Measurements from ENCODE around the gene FURIN.

Gene FURIN

DNA sequence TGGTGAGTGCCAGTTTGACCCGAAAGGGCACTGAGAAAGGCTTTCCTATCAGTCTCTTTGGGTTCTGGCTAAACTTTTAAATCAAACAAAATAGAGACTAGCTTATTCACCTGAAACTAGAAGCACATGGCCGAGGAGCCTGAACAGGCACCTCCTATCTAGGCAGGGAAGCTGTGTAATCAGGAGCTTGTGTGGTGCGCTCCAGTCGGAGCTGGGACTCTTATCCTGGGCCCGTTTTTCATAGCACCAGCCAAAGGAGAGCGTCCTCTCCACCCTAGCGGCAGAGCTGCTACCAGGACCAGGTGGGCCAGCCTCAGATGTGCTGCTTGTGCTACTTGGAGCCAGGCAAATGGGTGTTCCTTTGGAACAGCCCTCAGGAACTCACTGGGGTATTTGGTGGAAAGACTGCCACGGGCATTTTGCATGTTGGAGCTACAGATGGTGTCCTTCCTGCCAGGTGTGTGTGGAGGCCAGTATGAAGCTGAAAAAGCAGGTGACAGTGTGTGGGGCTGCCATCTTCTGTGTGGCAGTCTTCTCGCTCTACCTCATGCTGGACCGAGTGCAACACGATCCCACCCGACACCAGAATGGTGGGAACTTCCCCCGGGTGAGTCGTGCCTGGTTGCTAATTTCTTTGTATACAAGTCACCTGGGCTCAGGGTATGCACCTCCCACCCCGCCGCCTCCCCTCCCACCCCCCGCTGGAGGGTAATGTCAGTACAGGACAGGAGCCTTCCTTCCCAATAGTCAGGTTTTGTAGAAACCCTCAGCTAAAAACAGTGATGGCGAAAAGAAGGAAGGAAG, 35.5 kb downstream of the FURIN start:
- Mint-ChIP-seq H3K9me3 (no peaks in the 10 kb centered on the region), H3K4me3 (peak overlapping the region; percentile 85 to 87 (median 87)), H3K4me1 (peaks cover 13% of the 10 kb centered on the region), H3K36me3 (ENCODE audit: low read depth) (peaks cover 27% of the 10 kb centered on the region), H3K27ac (peak overlapping the region; percentile 40 to 79 (median 71)), H3K27me3 (ENCODE audit: low read depth) (no peaks in the 10 kb centered on the region)
- TF ChIP-seq, protein P1, sequence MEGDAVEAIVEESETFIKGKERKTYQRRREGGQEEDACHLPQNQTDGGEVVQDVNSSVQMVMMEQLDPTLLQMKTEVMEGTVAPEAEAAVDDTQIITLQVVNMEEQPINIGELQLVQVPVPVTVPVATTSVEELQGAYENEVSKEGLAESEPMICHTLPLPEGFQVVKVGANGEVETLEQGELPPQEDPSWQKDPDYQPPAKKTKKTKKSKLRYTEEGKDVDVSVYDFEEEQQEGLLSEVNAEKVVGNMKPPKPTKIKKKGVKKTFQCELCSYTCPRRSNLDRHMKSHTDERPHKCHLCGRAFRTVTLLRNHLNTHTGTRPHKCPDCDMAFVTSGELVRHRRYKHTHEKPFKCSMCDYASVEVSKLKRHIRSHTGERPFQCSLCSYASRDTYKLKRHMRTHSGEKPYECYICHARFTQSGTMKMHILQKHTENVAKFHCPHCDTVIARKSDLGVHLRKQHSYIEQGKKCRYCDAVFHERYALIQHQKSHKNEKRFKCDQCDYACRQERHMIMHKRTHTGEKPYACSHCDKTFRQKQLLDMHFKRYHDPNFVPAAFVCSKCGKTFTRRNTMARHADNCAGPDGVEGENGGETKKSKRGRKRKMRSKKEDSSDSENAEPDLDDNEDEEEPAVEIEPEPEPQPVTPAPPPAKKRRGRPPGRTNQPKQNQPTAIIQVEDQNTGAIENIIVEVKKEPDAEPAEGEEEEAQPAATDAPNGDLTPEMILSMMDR (IDR thresholded peaks at IDR 0.05; ENCODE audit: unreplicated experiment in 3 of 3), result no peak

DNA sequence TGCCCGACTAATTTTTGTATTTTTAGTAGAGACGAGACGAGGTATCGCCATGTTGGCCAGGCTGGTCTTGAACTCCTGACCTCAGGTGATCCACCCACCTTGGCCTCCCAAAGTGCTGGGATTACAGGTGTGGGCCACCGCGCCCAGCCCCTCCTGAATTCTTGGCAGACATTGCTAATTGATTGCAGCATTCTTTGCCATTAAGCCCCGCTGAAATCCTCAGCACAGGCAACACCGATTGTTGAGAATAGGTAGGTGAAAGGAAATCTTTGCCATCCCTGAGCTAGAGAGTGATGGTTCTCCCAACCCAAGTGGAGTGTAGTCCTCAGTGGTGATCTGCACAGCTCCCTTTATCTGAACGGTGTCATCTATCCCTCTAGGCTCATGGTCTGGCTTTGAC, 36.4 kb downstream of the FURIN start:
- Mint-ChIP-seq H3K27me3 (ENCODE audit: low read depth) (no peaks in the 10 kb centered on the region), H3K4me3 (peak overlapping the region; percentile 23 to 60 (median 40)), H3K27ac (no peak overlapping the region), H3K36me3 (ENCODE audit: low read depth) (peaks cover 28% of the 10 kb centered on the region), H3K4me1 (peaks cover 13% of the 10 kb centered on the region), H3K9me3 (no peaks in the 10 kb centered on the region)
- TF ChIP-seq, protein P1 (IDR thresholded peaks at IDR 0.05; ENCODE audit: unreplicated experiment in 3 of 3), result no peak

DNA sequence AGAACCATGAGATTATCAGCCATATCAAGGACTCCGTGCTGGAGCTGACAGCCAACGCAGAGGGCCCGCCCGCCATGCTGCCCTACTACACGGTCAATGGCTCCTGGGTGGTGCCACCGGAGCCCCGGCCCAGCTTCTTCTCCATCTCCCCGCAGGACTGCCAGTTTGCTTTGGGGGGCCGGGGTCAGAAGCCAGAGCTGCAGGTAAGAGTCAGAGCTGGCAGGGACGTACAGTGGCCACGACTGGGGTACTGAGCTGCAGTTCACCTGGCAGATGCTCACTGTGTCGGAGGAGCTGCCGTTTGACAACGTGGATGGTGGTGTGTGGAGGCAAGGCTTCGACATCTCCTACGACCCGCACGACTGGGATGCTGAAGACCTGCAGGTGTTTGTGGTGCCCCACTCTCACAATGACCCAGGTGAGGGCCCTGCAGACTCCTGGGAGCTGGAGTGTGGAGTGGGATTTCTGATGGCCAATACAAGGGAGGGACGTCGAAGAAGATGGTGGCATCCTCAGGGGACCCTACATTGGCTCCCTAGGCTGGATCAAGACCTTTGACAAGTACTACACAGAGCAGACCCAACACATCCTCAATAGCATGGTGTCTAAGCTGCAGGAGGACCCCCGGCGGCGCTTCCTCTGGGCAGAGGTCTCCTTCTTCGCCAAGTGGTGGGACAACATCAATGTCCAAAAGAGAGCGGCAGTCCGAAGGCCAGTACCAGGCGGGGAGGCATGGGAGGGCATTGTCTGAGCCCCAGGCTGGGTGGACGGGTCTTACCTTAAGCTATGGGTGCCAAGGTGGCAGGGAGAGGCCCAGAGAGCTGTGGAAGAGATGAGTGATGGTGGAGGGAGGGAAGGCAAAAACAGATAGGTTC, 37.2 kb downstream of the FURIN start:
- H3K4me3 Mint-ChIP-seq, result peak overlapping the region; percentile 54 to 60 (median 55)
- H3K27me3 Mint-ChIP-seq (ENCODE audit: low read depth), result no peaks in the 10 kb centered on the region
- peaks cover 28% of the 10 kb centered on the region for H3K36me3 Mint-ChIP-seq (ENCODE audit: low read depth)
- H3K9me3 Mint-ChIP-seq, result no peaks in the 10 kb centered on the region
- peaks cover 13% of the 10 kb centered on the region for H3K4me1 Mint-ChIP-seq
- TF ChIP-seq, protein P1 (IDR thresholded peaks at IDR 0.05; ENCODE audit: unreplicated experiment in 3 of 3), result no peak
- H3K27ac Mint-ChIP-seq, result no peak overlapping the region

DNA sequence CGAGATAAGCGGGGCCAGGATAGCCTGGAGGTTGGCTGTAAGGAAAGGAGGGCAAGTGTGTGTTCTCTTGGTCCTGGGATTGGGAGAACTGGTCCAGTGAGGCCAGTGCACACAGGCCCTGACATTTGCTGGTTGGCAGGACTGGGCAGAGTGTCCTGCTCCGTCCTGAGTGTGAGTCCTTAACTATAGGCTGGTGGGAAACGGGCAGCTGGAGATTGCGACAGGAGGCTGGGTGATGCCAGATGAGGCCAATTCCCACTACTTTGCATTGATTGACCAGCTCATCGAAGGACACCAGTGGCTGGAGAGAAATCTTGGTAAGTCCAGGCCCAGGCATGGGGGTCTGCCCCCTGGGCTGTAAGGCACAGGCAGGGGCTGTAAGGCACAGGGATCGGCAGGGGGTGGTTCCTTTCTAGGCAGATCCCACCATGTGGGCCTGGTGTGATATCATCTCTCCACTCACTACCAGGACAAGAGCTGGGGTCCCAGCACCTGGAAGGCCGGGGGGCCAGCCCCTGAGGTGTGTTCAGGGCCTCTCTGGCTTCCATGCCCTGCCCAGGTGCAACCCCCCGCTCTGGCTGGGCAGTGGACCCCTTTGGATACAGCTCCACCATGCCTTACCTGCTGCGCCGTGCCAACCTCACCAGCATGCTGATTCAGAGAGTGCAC, 37.9 kb downstream of the FURIN start:
- Mint-ChIP-seq H3K4me1 (peaks cover 9% of the 10 kb centered on the region), H3K4me3 (peak overlapping the region in 1 of 3 experiments; percentile 54), H3K27ac (no peak overlapping the region), H3K36me3 (ENCODE audit: low read depth) (peaks cover 28% of the 10 kb centered on the region), H3K9me3 (no peaks in the 10 kb centered on the region), H3K27me3 (ENCODE audit: low read depth) (no peaks in the 10 kb centered on the region)
- TF ChIP-seq, protein P1 (IDR thresholded peaks at IDR 0.05; ENCODE audit: unreplicated experiment in 3 of 3), result no peak

DNA sequence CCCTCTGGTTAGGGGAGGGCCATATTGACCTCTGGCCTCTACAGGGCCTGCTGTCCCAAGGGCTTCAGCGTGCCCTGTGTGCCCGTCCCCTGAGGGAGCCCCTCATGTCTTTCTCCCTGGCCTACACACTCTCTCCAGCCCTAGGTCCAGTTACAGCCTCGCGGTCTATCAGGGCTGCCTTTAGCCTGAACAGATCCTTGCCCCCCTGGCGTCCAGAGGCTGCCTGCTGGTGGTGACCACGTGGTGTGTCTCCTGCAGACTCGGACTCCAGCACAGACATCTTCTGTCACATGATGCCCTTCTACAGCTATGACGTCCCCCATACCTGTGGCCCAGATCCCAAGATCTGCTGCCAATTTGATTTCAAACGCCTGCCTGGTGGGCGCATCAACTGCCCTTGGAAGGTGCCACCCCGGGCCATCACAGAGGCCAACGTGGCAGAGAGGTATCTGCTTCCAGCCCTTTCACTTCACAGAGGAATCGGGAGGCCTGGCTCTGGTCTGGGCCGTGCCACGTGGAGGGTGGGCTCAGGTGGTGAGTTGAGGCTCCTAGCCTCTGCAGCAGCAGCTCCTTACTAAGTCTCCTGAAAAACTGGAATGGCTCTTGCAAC, 38.8 kb downstream of the FURIN start:
- Mint-ChIP-seq H3K27ac (no peak overlapping the region), H3K27me3 (ENCODE audit: low read depth) (no peaks in the 10 kb centered on the region), H3K9me3 (no peaks in the 10 kb centered on the region), H3K4me1 (peaks cover 1% of the 10 kb centered on the region), H3K4me3 (no peak overlapping the region), H3K36me3 (ENCODE audit: low read depth) (peaks cover 32% of the 10 kb centered on the region)
- TF ChIP-seq, protein P1 (IDR thresholded peaks at IDR 0.05; ENCODE audit: unreplicated experiment in 3 of 3), result no peak

Measured in nephron (organoid).